Cardiac muscle cell (in vitro differentiated cells and primary cell): Measurements from ENCODE around the gene AGAP2. TPM values are rescaled to one million over a fixed set of nuclear protein-coding genes. Genes with fewer than 3 reads are reported as not detected.
"Not testable (repeated sequence)": the region's sequence is repeated elsewhere in the genome, so short reads cannot be mapped to it uniquely, and the experiment has no call there.

Experiments
- DNase-seq, 2 donors: peaks; one replicate each; pipeline versions ENCODE4 v3.0.0 to v3.0.0-alpha.2; 2010 to 2017; ENCODE audit warnings: low read depth in 1 of 2, low spot score in 1 of 2
- H3K27ac ChIP-seq: fragments of 200-600 bp; sonication (generic); 2 replicates; pipeline ENCODE4 v1.5.1; 2016
- H3K27me3 ChIP-seq: fragments of 200-600 bp; sonication (generic); 2 replicates; pipeline ENCODE4 v1.6.0; 2016; ENCODE audit warnings: control low read depth
- H3K36me3 ChIP-seq: fragments of 200-600 bp; sonication (generic); 2 replicates; pipeline ENCODE4 v1.5.1; 2016; ENCODE audit warnings: control low read depth
- H3K4me1 ChIP-seq: fragments of 200-600 bp; sonication (generic); 2 replicates; pipeline ENCODE4 v1.8.1; 2017; ENCODE audit warnings: low read depth, mild to moderate bottlenecking, mixed run types
- H3K4me3 ChIP-seq: fragments of 200-600 bp; sonication (generic); 2 replicates; pipeline ENCODE4 v1.5.1; 2016; ENCODE audit warnings: mild to moderate bottlenecking
- H3K9me3 ChIP-seq: fragments of 200-600 bp; sonication (generic); 2 replicates; pipeline ENCODE4 v1.5.1; 2017; ENCODE audit warnings: low read depth, mild to moderate bottlenecking, control low read depth
- polyA plus RNA-seq: library from polyadenylated mRNA; unstranded; fragments of >200 nt; fragmentation: Nextera tagmentation; extraction: Ambion mirVana; gene quantifications from 2 replicates; pipeline ENCODE4 v1.2.1, GENCODE V29; 2016
- total RNA-seq: library from RNA; depleted of rRNA; stranded (reverse); fragments of >200 nt; gene quantifications from 2 replicates; pipeline ENCODE4 v1.2.3, GENCODE V29; 2016
- TF ChIP-seq, protein P1 (sequence below): IDR thresholded peaks from 2 replicates; pipeline ENCODE4 v1.5.1; 2012; ENCODE audit warnings: low read depth, mild to moderate bottlenecking, low read length

The AGAP2 gene
- total and polyA plus RNA-seq, 2 experiments from 2014 or later = 0.10 to 0.33 TPM

DNA sequence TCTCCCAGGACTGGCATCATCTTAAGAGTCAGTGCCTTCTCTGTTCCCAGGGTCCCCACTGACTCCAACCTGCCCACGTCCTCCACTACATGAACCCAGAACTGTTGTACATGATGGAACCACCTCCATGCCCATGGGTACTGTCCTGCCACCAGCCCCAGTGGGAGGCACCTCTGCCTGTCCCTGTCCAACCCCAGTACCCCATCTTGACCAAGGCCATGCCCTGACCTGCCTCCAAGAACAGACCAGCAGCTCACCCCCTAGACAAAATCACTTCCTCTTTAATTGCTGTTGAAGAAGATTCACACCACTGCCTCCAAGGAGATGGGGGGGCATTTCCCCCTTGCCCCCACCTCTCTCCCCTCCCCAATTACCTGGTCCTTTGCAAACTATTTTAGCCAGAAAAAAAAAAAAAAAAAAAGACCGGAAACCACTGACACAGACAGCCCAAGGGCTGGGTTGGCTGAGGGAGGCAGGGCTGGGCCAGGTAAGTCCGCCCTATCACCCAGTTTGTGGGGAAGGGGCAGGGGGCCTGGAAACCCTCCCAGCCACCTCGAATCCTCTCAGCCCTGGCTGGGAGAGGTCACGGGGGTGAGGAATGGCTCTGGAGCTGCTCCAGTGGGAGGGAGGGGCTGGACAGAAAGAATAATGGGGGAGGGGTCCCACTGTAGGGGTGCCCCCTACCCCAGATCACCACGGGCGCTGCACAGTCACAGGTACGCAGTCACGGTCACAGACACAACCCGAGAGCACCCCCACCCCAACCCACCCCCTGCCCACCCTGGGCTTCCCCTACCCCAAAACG, 13.4 kb downstream of the AGAP2 start:
- Histone ChIP-seq H3K4me3 (no peak overlapping the region), H3K27ac (no peak overlapping the region), H3K27me3 (peaks cover 71% of the 10 kb centered on the region), H3K36me3 (peaks cover under 1% of the 10 kb centered on the region), H3K4me1 (peaks cover 4% of the 10 kb centered on the region), H3K9me3 (no peaks in the 10 kb centered on the region)
- TF ChIP-seq, protein P1, sequence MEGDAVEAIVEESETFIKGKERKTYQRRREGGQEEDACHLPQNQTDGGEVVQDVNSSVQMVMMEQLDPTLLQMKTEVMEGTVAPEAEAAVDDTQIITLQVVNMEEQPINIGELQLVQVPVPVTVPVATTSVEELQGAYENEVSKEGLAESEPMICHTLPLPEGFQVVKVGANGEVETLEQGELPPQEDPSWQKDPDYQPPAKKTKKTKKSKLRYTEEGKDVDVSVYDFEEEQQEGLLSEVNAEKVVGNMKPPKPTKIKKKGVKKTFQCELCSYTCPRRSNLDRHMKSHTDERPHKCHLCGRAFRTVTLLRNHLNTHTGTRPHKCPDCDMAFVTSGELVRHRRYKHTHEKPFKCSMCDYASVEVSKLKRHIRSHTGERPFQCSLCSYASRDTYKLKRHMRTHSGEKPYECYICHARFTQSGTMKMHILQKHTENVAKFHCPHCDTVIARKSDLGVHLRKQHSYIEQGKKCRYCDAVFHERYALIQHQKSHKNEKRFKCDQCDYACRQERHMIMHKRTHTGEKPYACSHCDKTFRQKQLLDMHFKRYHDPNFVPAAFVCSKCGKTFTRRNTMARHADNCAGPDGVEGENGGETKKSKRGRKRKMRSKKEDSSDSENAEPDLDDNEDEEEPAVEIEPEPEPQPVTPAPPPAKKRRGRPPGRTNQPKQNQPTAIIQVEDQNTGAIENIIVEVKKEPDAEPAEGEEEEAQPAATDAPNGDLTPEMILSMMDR = no peak
- no peak for DNase-seq

DNA sequence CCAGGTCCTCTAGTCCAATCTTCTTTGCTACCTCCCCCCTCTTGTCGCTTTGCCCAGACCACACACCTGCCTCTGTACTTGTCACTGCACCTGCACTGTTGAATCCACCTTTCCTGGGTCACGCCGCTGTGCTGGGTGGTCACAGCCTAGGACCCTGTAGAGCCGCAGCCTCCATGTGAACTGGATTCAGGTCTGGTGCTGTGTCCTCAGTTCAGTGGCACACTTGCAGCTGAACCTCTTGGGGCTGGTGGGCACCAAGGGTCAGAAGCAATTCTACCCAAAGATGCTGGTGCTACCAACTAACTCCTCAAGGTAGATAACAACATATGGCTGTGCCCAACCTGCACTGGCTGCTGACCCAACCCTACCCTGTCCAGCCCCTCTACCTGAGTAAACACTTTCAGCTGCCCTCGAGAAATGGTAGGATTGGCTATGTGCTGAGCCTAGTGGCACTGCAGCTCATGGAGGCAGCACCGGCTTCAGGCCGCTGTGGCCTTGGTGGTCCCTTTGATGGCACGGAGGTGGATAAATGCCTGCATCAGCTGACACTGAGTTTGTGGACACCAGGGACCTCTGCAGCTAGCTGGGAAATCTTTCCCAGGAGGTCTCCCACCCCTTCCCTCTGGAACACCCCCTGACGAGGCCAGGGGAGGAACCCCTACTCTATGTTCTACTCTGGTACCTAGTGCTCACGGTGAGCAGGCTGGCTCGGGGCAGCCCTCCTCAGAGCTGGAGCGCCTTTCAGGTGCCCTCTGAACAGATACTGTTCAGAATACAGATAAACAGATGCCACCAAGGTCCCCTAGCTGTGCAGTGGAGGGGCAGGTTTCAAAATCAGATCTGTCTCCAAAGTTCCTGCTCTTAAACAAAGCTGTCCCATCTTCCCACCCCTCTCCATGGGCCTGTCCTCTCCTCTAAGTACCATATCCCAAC, 14.3 kb downstream of the AGAP2 start:
- no peak overlapping the region for H3K27ac ChIP-seq
- TF ChIP-seq, protein P1 = no peak
- no peaks in the 10 kb centered on the region for H3K9me3 ChIP-seq
- peaks cover 62% of the 10 kb centered on the region for H3K27me3 ChIP-seq
- H3K4me3 ChIP-seq = no peak overlapping the region
- H3K36me3 ChIP-seq = peaks cover 7% of the 10 kb centered on the region
- H3K4me1 ChIP-seq = peaks cover 4% of the 10 kb centered on the region
- no peak for DNase-seq

DNA sequence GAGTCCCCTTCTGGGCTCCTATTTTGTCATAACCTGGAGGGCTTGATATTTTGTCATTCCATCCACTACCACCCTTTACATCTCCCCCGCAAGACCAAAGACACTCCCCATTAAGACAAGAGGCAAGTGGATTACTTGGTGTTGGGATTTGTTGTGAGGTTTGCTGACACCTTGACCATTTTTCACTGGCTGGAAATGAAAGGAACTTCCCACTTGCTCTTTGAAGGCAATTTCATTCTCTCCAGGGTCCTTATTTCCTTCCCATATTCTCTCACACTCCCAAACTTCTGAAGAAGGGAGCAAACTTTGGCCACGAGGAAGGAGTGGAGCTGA, 14.9 kb downstream of the AGAP2 start:
- H3K27me3 ChIP-seq = peaks cover 57% of the 10 kb centered on the region
- H3K4me3 ChIP-seq = no peak overlapping the region

DNA sequence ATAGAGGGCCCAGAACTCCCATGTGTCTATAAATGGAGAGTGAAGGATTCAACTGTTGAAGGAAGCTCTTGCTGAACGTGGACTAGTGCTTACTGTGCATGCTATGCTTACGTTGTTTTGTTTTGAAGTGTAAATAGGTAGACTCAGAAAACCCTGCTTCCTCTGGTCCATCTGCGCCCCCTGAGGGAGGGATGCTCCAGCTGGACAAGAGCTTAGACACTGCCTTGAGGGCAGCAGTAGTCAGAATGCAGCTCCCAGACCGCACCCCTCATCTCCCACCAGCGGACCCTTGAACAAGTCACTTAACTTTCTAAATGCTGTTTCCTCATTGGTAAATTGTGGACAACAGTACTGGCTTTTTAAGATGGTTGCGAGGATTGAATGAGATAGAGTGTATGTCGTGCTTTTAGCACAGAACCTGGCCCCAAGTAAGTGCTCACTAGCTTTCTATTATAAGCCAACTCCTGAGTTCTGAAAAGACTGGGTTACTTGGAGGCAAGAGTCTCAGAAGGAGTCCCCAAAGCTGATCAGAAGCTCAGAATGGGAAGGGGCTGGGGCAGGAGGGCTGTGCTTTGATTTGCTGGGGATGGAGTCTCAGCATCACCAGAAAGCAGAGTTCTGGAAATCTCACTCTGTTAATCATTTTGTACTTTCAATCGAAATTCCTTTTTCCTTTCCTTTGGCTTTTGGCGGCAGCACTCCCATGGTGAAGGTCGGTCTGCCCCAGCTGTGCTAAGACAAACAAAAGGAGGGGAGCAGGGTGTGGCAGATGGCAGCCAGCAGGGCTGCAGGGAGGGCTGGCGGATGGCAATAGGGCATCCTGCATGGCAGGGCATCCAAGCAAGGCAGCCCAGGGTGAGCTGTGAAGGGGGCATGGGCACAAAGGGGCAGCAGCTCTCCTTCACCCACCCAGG, 15.6 kb downstream of the AGAP2 start:
- H3K9me3 ChIP-seq = no peaks in the 10 kb centered on the region
- H3K4me3 ChIP-seq = no peak overlapping the region
- DNase-seq = no peak
- peaks cover 50% of the 10 kb centered on the region for H3K27me3 ChIP-seq
- TF ChIP-seq, protein P1 = no peak
- peaks cover 4% of the 10 kb centered on the region for H3K4me1 ChIP-seq
- peaks cover 13% of the 10 kb centered on the region for H3K36me3 ChIP-seq
- H3K27ac ChIP-seq = no peak overlapping the region

More for the DNA sequence above, 14.9 kb downstream of the AGAP2 start:
- TF ChIP-seq, protein P1 = no peak
- DNase-seq = no peak
- Histone ChIP-seq H3K36me3 (peaks cover 12% of the 10 kb centered on the region), H3K9me3 (no peaks in the 10 kb centered on the region), H3K27ac (no peak overlapping the region), H3K4me1 (peaks cover 4% of the 10 kb centered on the region)

DNA sequence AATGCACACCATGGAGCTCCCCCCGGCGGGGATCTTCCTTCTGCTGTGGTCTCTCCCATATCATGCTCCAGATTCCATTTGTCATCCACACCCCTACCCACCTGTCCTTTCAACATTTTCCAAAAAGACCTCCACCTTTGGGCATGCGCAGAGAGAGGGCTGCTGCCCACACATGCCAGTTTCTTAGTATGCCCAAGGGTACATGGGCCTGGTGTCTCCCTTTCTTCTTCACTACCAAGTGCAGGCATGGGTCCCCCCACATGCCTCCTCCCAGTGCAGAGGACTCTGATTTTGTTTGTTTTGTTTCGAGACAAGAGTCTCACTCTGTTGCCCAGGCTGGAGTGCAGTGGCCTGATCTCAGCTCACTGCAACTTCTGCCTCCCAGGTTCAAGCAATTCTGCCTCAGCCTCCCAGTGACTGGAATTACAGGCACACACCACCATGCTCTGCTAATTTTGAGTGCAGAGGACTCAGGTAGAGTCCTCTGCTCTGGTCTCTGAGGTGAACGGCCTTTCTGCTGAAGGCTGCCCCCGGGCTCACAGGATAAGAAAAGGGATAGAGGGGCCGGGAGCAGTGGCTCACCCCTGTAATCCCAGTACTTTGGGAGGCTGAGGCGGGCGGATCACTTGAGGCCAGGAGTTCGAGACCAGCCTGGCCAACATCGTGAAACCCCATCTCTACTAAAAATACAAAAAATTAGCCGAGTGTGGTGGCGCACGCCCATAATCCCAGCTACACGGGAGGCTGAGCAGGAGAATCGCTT, 16.5 kb downstream of the AGAP2 start:
- not testable (repeated sequence) for H3K4me1 ChIP-seq, DNase-seq, H3K27ac ChIP-seq, H3K4me3 ChIP-seq, H3K9me3 ChIP-seq
- H3K27me3 ChIP-seq = peaks cover 41% of the 10 kb centered on the region
- H3K36me3 ChIP-seq = peaks cover 16% of the 10 kb centered on the region
